HUES48 (cell line): ENCODE results near the gene EPHA4.
A peak's percentile ranks its signal among the peaks of the same experiment; 100 is the strongest.

Experiments used
- H3K27ac ChIP-seq: one replicate; pipeline ENCODE4 v1.7.0; 2013; ENCODE audit warnings: low read depth, low read length, inconsistent platforms
- H3K27me3 ChIP-seq: 2 replicates; pipeline ENCODE4 v1.6.1; 2013; ENCODE audit warnings: mild to moderate bottlenecking, low read length; ENCODE audit not compliant: control insufficient read depth, insufficient read depth
- H3K36me3 ChIP-seq: 2 replicates; pipeline ENCODE4 v1.6.1; 2013; ENCODE audit warnings: low read length; ENCODE audit not compliant: control insufficient read depth, insufficient read depth
- H3K4me1 ChIP-seq: 2 replicates; pipeline ENCODE4 v1.6.1; 2013; ENCODE audit warnings: mild to moderate bottlenecking, low read length; ENCODE audit not compliant: control insufficient read depth, insufficient read depth
- H3K4me3 ChIP-seq: 2 replicates; pipeline ENCODE4 v1.5.1; 2013; ENCODE audit warnings: mild to moderate bottlenecking, low read depth, low read length
- H3K9ac ChIP-seq: 2 replicates; pipeline ENCODE4 v1.6.1; 2013; ENCODE audit warnings: mild to moderate bottlenecking, low read depth, low read length, moderate library complexity
- H3K9me3 ChIP-seq: 2 replicates; pipeline ENCODE4 v1.6.1; 2013; ENCODE audit warnings: low read length; ENCODE audit not compliant: control insufficient read depth, insufficient read depth

EPHA4 gene

DNA sequence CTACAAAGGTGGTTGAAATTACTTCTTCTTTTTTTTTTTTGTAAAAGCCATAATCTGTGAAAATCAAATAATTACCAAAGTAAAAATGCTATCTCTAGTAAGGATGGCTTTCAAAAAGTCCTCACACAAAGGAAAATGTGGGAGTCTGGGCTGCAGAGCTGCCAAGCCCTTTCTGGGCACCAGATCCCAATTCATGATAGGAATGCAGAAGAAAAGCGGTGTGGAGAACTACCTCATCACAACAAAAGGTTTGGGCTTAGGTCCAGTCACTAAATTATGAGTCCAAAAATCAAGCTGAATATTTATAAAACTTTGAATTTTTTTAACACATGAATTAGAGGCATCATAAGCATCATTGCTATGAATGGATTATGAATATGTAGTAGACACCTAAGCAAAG, 30.8 kb upstream of the EPHA4 start:
- Histone ChIP-seq H3K27ac (no peak overlapping the region), H3K4me3 (no peak overlapping the region), H3K27me3 (no peaks in the 10 kb centered on the region), H3K9me3 (no peaks in the 10 kb centered on the region), H3K9ac (no peak overlapping the region), H3K36me3 (no peaks in the 10 kb centered on the region), H3K4me1 (peaks cover 36% of the 10 kb centered on the region)

DNA sequence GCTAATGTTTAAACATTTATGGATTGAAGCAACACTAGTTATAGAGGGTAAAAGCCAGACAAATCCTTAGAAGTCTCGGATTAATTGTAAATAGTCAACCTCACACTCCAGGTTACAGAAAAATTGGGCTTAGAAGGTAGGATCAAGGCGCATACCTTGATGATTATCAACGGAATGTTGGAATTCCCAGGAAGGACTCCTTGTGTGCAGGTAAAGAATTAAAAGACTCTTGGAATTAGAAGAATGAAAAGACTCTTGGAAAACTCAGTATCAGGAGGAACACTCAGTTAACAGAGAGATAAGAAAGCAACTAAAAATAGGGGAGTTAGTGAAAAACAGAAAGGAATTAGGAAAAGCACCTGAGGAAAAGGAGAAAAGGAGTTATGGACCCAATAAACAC, 29.3 kb upstream of the EPHA4 start:
- no peak overlapping the region for H3K27ac ChIP-seq
- no peaks in the 10 kb centered on the region for H3K9me3 ChIP-seq
- H3K4me1 ChIP-seq, result peaks cover 31% of the 10 kb centered on the region
- H3K4me3 ChIP-seq, result no peak overlapping the region
- H3K36me3 ChIP-seq, result no peaks in the 10 kb centered on the region
- no peak overlapping the region for H3K9ac ChIP-seq
- H3K27me3 ChIP-seq, result no peaks in the 10 kb centered on the region

DNA sequence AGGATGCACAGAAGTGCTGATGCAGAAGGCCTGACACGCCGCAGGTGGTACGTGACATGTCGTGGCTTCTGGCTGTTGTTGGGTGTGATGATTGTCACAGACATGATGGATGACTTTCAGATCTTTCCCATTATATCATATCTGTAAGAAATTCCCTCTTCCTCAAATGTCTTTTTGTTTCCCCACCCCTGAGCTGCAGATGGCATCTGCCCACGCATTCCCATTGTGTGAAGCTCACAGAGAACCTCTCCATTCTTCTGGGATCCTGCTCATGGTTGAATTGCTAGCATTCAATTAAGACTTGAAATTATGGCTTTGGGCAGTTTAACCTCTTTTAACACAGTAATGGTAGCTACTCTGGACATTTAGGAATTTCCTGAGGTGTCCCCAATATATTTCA, 28.3 kb upstream of the EPHA4 start:
- no peak overlapping the region for H3K27ac ChIP-seq
- peaks cover 21% of the 10 kb centered on the region for H3K4me1 ChIP-seq

DNA sequence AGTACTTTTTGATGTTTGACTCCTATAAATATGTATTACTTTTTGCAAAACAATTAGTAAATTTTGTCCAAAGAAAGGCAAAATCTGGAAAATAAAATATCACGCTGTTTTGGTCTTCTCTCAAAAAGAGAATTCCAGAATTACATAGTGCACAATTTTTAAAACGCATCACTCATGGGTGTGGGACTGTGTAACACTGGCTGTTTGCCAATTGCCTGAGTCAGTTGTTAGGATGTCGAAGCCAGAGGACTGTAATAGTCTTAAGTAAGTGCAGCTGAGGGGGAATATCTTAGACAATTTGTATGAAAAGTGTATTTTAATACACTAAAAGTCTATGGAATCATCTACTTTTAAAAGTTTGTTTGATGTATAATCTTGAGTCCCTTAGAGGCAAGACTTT, 24.1 kb upstream of the EPHA4 start:
- Histone ChIP-seq H3K36me3 (no peaks in the 10 kb centered on the region), H3K9ac (no peak overlapping the region), H3K27ac (no peak overlapping the region), H3K4me1 (no peaks in the 10 kb centered on the region), H3K27me3 (no peaks in the 10 kb centered on the region), H3K9me3 (no peaks in the 10 kb centered on the region), H3K4me3 (no peak overlapping the region)

More for the DNA sequence above, 28.3 kb upstream of the EPHA4 start:
- H3K9ac ChIP-seq, result no peak overlapping the region
- no peak overlapping the region for H3K4me3 ChIP-seq
- H3K27me3 ChIP-seq, result no peaks in the 10 kb centered on the region
- H3K36me3 ChIP-seq, result no peaks in the 10 kb centered on the region
- H3K9me3 ChIP-seq, result no peaks in the 10 kb centered on the region

DNA sequence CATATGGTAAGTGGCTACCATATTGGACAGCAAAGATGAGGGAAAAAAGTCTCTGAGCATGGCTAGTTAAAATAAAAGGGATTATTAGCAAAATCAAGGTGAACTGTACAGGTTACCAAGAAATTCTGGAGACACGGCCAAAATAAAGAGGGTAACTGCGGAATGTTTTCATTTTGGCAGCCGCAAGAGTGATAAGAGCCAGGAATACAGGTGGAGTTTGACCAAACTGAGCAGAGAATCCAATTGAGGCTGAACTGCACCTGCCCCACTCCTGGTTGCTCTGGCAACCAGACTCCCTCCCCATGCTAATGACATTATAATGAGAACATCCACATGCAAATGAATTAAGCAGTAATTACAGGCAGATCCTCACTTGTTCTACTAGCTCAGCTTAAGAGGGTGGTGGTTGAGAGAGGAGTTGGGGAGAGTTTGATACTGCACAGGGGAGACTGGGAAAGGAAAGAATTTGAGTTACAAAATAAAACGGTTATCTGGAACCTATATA, 18.8 kb upstream of the EPHA4 start:
- H3K36me3 ChIP-seq, result no peaks in the 10 kb centered on the region
- H3K27ac ChIP-seq, result no peak overlapping the region
- H3K9me3 ChIP-seq, result no peaks in the 10 kb centered on the region
- peaks cover 11% of the 10 kb centered on the region for H3K4me1 ChIP-seq
- H3K4me3 ChIP-seq, result no peak overlapping the region
- H3K9ac ChIP-seq, result no peak overlapping the region
- no peaks in the 10 kb centered on the region for H3K27me3 ChIP-seq

DNA sequence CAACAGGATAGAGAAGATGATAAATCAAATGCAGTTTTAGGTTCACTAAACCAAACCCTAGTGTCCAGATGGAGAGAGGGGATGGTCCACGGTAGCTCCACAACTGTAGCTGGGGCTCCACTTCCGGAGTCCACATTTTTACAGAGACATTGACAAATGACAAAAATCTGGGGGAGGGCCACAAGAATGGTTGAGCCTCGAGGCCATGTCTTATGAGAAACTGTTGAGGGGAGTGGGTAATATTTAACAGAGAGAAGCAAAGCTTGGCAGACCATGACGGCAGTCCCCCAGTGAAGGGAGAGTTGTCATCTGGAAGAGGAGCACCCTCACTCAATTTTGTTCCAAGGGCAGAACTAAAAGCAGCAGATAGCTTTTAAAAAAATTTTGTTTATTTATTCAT, 17.6 kb upstream of the EPHA4 start:
- H3K9me3 ChIP-seq, result no peaks in the 10 kb centered on the region
- H3K4me1 ChIP-seq, result peaks cover 11% of the 10 kb centered on the region
- H3K9ac ChIP-seq, result no peak overlapping the region
- no peaks in the 10 kb centered on the region for H3K27me3 ChIP-seq
- no peak overlapping the region for H3K27ac ChIP-seq
- H3K4me3 ChIP-seq, result no peak overlapping the region
- H3K36me3 ChIP-seq, result no peaks in the 10 kb centered on the region

DNA sequence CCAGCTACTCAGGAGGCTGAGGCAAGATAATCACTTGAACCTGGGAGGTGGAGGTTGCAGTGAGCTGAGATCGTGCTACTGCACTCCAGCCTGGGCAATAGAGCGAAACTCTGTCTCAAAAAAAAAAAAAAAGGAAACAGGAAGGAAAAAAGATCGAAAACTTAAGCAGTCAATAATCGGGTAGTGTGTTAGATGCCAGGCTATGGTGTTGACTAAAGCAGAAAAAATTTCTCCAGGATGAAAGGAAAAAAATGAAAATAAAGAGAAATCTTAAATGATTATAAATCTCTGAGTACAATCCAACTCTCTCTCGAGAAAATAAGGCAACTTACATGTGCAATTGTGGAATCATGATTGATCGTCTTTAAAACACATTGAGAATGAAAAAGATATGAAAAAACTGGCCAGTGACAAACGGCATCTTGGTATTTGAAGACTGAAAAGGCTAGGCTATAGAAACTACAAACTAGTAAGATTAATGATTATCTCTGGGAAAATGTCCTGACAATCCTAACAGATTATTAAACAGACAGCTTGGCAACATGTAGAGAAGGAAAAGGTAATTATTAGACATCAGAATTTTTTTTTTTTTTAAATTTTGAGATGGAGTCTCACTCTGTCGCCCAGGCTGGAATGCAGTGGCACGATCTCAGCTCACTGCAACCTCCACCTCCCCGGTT, 16.3 kb upstream of the EPHA4 start:
- no peaks in the 10 kb centered on the region for H3K36me3 ChIP-seq
- no peak overlapping the region for H3K27ac ChIP-seq
- no peak overlapping the region for H3K9ac ChIP-seq
- no peaks in the 10 kb centered on the region for H3K27me3 ChIP-seq
- peaks cover 17% of the 10 kb centered on the region for H3K4me1 ChIP-seq
- no peaks in the 10 kb centered on the region for H3K9me3 ChIP-seq
- H3K4me3 ChIP-seq, result no peak overlapping the region

DNA sequence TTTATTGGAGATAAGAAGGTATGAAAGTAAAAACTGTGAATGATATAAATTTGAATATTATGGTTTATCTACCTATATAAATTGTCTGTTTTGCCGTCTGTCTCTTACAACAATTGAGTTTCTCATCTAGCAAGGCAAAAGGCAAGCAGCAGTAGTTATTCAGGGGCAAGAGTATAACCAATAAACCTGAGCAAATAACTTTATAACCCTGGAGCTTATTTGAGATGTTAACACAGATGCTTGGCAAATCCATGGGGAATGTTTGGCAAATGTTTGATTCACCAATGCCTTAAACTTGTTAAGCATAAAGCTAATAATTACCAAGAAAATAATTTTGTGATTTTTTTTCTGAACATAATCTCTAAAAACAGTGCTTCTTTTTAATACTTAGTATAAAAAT, 9.9 kb upstream of the EPHA4 start:
- no peaks in the 10 kb centered on the region for H3K27me3 ChIP-seq

DNA sequence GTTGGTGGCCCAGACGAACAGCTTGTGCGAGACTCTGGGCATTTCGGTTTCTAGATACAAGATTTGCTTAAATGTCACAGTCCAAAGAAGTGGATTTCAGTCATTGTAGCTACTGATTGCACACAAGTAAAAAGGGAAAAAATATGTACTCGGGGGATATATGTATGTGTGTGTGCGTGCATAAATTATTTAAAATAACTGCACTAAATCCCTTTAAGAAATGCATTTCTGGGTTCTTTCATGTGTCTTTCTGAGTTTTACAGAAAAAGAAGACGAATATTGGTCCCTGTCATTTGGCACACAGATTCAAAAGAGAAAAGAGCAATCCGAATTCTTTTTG, 2.1 kb upstream of the EPHA4 start:
- Histone ChIP-seq H3K4me1 (peaks cover 24% of the 10 kb centered on the region), H3K4me3 (peak overlapping the region; percentile 70), H3K36me3 (no peaks in the 10 kb centered on the region), H3K9ac (no peak overlapping the region), H3K27me3 (peaks cover 53% of the 10 kb centered on the region), H3K27ac (no peak overlapping the region), H3K9me3 (no peaks in the 10 kb centered on the region)

More for the DNA sequence above, 9.9 kb upstream of the EPHA4 start:
- H3K9ac ChIP-seq, result no peak overlapping the region
- no peaks in the 10 kb centered on the region for H3K9me3 ChIP-seq
- H3K36me3 ChIP-seq, result no peaks in the 10 kb centered on the region
- no peak overlapping the region for H3K27ac ChIP-seq
- no peak overlapping the region for H3K4me3 ChIP-seq
- H3K4me1 ChIP-seq, result peaks cover 14% of the 10 kb centered on the region

DNA sequence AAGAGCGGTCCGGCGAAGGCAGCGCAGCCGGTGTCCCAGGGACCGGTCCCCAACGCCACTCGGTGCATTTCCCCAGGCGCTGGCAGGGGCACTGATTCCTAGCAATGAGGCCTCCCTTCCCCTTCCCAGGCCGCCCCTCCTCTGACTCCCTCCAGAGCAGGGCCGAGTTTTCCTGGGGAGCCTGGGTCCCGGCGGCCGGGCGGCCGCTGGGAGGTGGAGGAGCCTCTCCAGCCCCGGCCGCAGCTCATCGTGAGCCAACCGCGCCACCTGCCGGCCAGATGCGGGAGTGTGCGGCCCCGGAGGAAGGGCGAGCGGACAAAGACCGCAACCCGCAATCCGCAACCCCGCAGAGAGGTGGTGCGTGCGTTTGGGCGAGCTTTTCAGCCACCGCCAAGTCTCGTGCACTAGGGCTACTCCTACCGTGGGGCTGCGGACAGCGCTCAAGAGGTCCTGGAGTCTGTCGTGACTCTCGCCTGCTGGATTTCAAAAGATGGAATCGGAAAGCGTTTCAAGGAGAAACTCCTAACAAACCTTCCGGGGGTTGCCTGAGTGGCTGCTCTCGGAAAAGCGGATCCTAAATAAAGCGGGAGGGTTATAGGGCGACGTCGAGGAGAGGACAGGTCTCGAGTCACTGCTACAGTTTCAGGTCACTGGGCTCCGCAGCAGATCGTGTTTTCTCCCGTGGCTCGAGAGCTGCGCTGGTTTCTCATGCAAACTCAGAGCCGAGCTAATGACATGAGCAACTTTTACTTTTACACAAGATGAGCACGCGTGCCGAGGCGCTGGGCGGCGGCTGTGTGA, 1.5 kb upstream of the EPHA4 start:
- Histone ChIP-seq H3K36me3 (no peaks in the 10 kb centered on the region), H3K27ac (no peak overlapping the region), H3K9me3 (no peaks in the 10 kb centered on the region), H3K4me3 (peak overlapping the region; percentile 70), H3K4me1 (peaks cover 30% of the 10 kb centered on the region), H3K9ac (no peak overlapping the region; the same call in 1 of the 2 replicates), H3K27me3 (peaks cover 58% of the 10 kb centered on the region)

DNA sequence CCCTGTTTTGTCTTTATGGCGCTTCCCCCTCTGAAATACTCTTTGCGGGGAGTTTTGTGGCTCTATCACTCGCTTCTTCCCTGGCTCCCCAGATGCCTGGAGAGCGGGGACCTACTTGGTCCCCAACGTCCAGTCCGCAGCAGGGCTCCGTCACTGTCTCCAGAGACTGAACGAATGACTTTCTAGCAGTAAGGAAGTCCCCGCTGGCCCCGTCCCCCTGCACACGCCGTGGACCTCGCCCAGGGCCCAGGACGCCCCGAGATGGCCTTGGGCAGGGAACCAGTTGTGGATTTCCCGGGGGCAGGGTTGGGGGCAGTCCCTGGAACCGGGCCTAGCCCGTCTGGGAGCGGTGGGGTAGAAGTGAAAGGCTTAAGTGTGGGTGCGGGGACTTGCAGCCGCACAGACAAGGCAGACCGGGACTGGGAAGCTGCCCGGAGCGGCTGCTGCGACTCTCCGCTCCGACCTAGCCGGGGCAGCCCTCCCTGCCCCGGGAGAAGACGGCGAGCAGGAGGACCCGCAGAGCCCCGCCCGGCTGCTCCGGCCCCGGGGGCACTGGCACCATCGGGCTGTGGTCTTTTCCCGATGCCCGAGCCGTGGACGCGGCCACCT, 821 bp upstream of the EPHA4 start:
- Histone ChIP-seq H3K4me3 (peak overlapping the region; percentile 70), H3K9me3 (no peaks in the 10 kb centered on the region), H3K36me3 (peaks cover 4% of the 10 kb centered on the region; the same call in 1 of the 2 replicates), H3K4me1 (peaks cover 37% of the 10 kb centered on the region), H3K27me3 (peaks cover 65% of the 10 kb centered on the region), H3K27ac (peak overlapping the region; percentile 28), H3K9ac (peak overlapping the region; percentile 30; the same call in 1 of the 2 replicates)
